HG02852 (cell line): Measurements from ENCODE around the gene CLEC2A.
"Not testable (repeated sequence)": the region's sequence is repeated elsewhere in the genome, so short reads cannot be mapped to it uniquely, and the experiment has no call there.

Experiments
- ATAC-seq: cut with Tn5 transposase; IDR thresholded peaks from one replicate; pipeline ENCODE4 v1.9.1; 2021; ENCODE audit warnings: mild to moderate bottlenecking, moderate library complexity; ENCODE audit not compliant: unreplicated experiment

The CLEC2A gene

DNA sequence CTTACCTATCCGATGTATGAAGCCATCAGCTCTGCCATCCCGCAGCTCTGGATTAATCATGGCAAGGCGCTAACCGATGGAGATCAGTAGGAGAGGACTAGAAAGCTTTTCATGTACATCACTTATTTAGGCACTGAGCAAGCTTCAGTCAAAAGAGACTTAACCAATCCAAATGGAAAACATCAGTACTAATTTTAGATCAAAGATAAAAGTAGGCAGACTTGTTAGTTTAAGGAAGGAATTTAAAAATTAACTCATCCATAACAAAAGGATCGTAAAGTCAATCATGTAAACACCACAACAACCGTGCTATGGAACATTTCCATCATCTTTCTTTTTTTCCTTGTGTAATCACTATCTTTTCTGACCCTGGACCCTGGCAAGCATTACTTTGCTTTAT is at the start of gene CLEC2A:
TSS of gene CLEC2A (minus strand) at position 101 of the 400 bp plus-strand sequence. CDS start at position 60, 41 bp downstream.
- no peak for ATAC-seq

DNA sequence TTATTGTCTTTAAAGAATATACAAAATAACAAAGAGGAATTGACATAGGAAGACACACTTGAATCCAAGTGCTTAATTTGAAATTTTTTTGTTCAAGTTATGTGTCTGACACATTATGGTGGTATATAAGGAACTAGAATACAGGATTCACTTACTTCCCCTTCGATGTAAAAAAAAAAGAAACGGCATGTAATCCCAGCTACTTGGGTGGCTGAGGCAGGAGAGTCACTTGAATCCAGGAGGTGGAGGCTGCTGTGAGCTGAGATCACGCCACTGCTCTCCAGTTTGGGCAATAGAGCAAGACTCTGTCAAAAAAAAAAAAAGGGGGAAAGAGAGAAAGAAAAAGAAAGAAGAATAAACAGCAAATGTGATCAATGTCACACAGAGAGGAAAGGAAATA is 48.0 kb upstream of the CLEC2A start:
- ATAC-seq, result no peak

- no peak for ATAC-seq
These were observed 45.7 kb upstream of the CLEC2A start for GRCh38 chr12:9977916-9978315.

DNA sequence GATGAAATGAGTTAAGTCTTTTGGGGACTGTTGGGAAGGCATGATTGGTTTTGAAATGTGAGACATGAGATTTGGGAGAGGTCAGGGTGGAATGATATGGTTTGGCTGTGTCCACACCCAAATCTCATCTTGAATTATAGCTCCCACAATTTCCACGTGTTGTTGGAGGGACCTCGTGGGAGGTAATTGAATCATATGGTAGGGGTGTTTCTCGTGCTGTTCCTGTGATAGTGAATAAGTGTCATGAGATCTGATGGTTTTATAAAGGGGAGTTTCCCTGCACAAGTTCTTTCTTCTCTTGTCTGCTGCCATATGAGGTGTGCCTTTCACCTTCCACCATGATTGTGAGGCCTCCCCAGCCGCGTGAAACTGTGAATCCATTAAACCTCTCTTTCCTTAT is 44.5 kb upstream of the CLEC2A start:
- ATAC-seq, result not testable (repeated sequence)

GRCh38 chr12:9975614-9976013 is 43.4 kb upstream of the CLEC2A start:
- ATAC-seq, result no peak

DNA sequence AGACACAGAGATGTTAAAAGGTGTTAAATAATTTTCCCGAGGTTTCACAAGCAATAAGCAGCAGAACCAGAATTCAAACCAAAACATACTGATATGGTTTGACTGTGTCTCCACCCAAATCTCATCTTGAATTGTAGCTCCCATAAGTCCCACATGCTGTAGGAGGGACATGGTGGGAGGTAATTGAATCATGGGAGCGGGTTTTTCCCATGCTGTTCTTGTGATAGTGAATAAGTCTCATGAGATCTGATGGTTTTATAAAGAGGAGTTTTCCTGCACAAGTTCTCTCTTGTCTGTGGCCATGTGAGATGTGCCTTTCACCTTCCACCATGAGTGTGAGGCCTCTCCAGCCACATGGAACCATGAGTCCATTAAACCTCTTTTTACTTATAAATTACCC is 42.6 kb upstream of the CLEC2A start:
- not testable (repeated sequence) for ATAC-seq

GRCh38 chr12:9973949-9974348 is 41.8 kb upstream of the CLEC2A start:
- ATAC-seq, result no peak

DNA sequence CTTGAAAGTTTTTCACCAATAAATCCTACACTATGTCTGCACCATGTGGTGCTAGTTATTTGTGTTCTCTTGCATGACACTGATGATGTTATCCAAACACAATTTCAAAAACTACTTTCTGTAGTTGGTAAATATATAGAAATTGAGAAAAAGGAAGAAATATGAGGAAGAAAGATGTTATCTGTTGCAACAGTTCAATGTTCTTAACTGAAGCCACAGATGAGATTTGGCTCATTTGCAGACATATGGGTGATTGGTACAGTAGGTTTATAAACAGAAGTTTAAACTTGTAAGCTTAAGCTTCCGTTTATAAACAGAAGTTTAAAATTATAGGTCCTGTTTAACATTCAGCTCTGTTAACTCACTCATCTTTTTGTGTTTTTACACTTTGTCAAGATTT is 39.0 kb upstream of the CLEC2A start, which contains the start of gene CLEC12A:
TSS of gene CLEC12A (plus strand) at position 229 of the 400 bp plus-strand sequence. CDS start 188 bp downstream, outside the sequence.
- ATAC-seq, result no peak

- ATAC-seq, result no peak
These were observed 37.5 kb upstream of the CLEC2A start for GRCh38 chr12:9969673-9970072.

GRCh38 chr12:9961901-9962300 is 29.7 kb upstream of the CLEC2A start:
- no peak for ATAC-seq

GRCh38 chr12:9961106-9961505 is 28.9 kb upstream of the CLEC2A start:
- no peak for ATAC-seq

DNA sequence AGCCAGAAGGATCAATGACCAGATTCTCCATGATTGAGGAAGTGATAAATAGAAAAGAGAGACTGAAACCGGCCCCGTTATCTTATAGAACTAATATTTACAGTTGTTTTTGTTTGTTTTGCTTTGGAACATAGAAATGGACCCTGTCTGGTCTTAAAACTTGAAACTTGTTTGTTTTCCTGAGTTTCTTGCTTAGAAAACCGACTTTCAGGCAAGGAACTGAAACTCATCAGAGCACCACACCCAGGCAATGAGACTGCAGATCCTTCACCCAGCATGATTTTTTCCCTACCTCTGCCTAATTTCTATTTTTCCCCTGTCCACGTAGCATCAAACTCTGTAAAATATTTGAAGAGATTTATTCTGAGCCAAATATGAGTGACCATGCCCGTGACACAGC is 28.4 kb upstream of the CLEC2A start:
- ATAC-seq, result no peak

DNA sequence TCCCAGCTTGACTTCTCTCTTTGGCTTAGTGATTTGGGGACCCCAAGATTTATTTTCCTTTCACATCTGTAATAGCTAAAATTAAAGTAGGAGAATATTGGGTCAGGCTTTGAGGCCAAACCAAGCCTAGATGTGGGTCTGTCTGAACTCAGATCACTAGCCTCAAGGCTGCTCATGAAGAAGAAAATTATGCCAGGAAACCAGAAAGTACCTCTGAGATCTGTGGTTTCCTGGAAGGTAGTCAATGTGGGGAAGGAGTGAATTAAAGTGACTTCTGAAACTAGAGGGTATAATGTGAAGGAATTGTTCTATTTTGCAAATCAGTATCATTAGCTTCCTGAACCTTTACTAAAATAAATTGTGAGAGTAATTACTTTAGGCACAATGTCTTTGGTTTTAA is 25.7 kb upstream of the CLEC2A start:
- ATAC-seq, result no peak

DNA sequence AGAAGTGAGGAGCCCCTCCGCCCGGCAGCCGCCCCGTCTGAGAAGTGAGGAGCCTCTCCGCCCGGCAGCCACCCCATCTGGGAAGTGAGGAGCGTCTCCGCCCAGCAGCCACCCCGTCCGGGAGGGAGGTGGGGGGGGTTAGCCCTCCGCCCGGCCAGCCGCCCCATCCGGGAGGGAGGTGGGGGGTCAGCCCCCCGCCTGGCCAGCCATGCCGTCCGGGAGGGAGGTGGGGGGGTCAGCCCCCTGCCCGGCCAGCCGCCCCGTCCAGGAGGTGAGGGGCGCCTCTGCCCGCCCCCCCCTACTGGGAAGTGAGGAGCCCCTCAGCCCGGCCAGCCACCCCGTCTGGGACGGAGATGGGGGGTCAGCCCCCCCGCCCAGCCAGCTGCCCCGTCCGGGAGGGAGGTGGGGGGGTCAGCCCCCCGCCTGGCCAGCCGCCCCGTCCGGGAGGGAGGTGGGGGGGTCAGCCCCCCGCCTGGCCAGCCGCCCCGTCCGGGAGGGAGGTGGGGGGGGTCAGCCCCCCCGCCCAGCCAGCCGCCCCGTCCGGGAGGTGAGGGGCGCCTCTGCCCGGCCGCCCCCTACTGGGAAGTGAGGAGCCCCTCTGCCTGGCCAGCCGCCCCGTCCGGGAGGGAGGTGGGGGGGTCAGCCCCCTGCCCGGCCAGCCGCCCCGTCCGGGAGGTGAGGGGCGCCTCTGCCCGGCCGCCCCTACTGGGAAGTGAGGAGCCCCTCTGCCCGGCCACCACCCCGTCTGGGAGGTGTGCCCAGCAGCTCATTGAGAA is 21.0 kb upstream of the CLEC2A start:
- not testable (repeated sequence) for ATAC-seq

DNA sequence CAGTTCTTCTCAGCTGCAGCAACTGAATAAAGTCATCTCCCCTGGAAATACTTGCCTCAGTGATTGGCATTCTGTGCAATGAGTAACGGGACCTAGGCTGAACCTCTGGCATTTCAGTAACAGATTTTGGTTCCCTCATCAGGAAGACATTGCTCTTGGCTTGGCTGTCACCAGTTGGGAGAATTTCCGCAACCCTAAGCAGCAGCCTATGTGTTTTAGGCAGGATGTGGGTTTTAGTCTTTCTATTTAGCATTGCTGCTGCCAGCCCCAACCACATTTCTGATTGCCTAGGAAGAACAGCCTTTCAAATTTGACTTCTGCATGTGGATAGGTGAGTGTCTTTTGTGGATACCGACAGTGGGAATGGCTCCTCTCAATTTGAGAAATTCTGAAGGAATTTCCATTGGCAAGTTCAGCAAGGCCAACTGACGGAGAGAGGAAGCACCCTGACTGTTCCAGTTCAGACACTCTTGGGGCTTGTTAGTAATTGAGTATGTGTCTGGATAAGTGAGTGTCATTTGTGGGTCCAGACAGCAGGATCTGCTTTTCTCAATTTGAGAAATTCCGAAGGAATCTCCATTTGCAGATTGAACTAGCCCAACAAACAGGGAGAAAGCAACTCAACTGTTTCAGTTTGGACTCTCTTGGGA is 19.0 kb upstream of the CLEC2A start:
- no peak for ATAC-seq

- peak; percentile 99 for ATAC-seq
These were observed 16.6 kb upstream of the CLEC2A start for GRCh38 chr12:9948606-9949296.

DNA sequence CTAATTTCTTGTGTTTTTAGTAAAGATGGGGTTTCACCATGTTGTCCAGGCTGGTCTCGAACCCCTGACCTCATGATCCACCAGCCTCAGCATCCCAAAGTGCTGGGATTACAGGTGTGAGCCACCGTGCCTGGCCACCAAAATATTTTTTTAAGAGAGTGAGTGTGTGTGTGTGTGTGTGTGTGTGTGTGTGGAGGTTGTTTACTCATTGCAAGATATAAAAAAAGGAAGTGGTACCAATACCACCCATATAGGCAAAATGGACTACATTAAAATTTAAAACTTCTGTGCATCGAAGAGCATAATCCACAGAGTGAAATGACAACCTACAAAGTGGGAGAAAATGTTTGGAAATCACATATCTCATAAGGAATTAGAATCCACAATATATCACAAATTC is 15.5 kb upstream of the CLEC2A start:
- ATAC-seq, result no peak

DNA sequence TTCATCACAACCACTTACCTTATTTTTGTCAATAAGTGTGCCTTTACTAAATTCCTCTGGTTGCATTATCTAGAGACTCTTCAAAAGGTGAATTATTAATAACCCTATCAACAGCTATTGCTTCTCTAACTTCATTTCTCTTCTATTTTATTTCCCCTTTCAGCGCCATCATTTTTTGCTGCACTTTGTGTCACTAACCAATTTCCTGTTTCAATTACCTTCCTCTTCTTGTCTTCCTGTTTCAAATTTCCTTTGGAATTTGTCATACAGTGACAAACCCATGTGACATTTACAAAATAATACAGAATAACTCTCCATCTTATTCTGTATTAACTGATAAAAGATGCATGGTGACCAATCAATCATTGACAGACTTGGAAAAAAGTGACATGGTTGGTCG is 12.2 kb upstream of the CLEC2A start:
- ATAC-seq, result no peak

DNA sequence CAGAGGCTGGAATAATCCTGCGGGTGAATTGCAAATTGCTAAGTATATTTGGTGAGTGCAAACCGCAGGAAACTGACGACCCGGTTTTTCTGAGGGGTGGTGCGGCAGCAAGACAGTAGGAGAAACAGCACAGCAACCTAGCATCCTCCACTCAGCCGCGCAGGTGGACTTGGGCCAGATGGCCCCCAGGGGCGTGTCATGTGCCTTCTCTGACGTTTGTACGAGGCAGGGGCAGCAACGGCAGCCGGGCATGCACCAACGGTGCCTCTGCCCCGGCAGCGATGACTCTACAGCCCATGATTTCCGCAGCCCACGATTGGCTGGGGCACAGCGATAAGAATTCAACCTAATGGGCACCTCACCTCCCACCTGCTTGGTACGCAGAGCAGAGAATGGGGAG is 11.1 kb upstream of the CLEC2A start:
- ATAC-seq, result no peak

- no peak for ATAC-seq
These were observed 9.7 kb upstream of the CLEC2A start for GRCh38 chr12:9941838-9942237.

DNA sequence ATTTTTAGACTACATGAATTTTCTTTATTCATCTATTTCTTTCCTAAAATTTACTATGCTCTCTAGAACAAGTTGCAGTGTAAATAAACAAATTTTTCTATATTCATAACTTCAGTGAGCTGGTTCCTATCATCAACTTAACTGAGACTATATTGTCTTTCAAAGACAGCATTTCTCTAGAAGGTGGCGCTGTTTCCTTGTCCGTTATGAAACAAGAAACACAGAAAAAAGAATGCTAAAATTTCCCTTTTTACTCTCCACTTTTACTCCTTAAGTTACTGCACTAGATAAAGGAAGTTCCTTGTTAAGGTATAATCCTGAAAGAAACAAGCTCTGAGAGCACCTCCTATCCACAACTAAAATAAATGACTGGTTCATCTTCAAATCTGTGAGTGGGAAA is 8.2 kb upstream of the CLEC2A start:
- ATAC-seq, result no peak

GRCh38 chr12:9936591-9936990 is 4.4 kb upstream of the CLEC2A start:
- no peak for ATAC-seq
